SK-N-SH (cell line): ENCODE data around the gene COL4A2.

Experiments used
- EP300 ChIP-seq, 2 experiments: IDR thresholded peaks; 2 replicates each; pipeline versions ENCODE4 v1.4.0 to v1.6.1; 2012; ENCODE audit warnings: borderline replicate concordance in 1 of 2, low read depth in 1 of 2, low read length in 1 of 2
- EZH2phosphoT487 ChIP-seq: fragments of 200-600 bp; sonication (generic); IDR thresholded peaks from 2 replicates; pipeline ENCODE4 v1.6.1; 2017; ENCODE audit warnings: low read depth, mixed run types, mild to moderate bottlenecking, antibody characterized with exemption, moderate library complexity, borderline replicate concordance
- FOXM1 ChIP-seq: IDR thresholded peaks from 2 replicates; pipeline ENCODE4 v1.4.0; 2012; ENCODE audit warnings: low read depth, mild to moderate bottlenecking
- POLR2AphosphoS5 ChIP-seq: IDR thresholded peaks from 2 replicates; pipeline ENCODE4 v1.6.1; 2012; ENCODE audit warnings: low read depth, low read length
- RCOR1 ChIP-seq: fragments of 150-350 bp; IDR thresholded peaks from 2 replicates; pipeline ENCODE4 v1.6.1; 2017; ENCODE audit warnings: antibody characterized with exemption, low read length
- SIN3A ChIP-seq: IDR thresholded peaks from 2 replicates; pipeline ENCODE4 v1.6.1; 2012; ENCODE audit warnings: low read depth, mild to moderate bottlenecking, low read length, moderate library complexity, borderline replicate concordance
- TEAD4 ChIP-seq: IDR thresholded peaks from 2 replicates; pipeline ENCODE4 v1.4.0; 2012; ENCODE audit warnings: mild to moderate bottlenecking, borderline replicate concordance; ENCODE audit not compliant: insufficient read depth
- YY1 ChIP-seq: IDR thresholded peaks from 2 replicates; pipeline ENCODE4 v1.4.0; 2012; ENCODE audit warnings: low read depth, mild to moderate bottlenecking
- TF ChIP-seq, protein P1 (sequence below): fragments of 150-350 bp; IDR thresholded peaks from 2 replicates; pipeline ENCODE4 v1.6.1; 2017; ENCODE audit warnings: antibody characterized with exemption, low read length, low read depth, borderline replicate concordance
- TF ChIP-seq, protein P2 (sequence below): fragments of 200-600 bp; sonication (generic); IDR thresholded peaks from 2 replicates; pipeline ENCODE4 v1.6.1; 2017; ENCODE audit warnings: antibody characterized with exemption, mild to moderate bottlenecking, moderate library complexity
- TF ChIP-seq, protein P3 (sequence below): fragments of 150-350 bp; IDR thresholded peaks from 2 replicates; pipeline ENCODE4 v1.6.1; 2016; ENCODE audit warnings: mild to moderate bottlenecking, low read depth, low read length
- TF ChIP-seq, protein P4 (sequence below): IDR thresholded peaks from 2 replicates; pipeline ENCODE4; 2012

DNA sequence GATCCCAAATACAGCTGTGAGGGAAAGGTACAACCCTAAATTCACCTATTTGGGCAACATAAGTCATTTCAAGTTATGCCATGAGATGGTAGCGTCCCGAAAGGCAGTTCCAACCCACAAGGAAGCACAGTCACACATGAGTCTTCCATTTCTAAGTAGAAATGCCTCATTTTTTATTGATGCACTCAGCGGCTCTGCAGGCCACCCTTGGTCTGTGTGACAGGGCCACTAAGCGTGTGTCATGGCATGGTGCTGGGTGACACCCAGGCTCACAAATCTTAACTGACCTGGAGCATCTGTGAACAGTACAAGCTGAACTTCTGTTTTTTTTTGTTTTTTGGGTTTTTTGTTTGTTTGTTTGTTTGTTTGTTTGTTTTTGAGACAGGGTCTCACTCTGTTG lies 239.3 kb downstream of the COL4A2 start:
- TF ChIP-seq RCOR1 (no peak), TEAD4 (no peak), EZH2phosphoT487 (no peak), SIN3A (no peak), EP300 (IDR thresholded peaks at IDR 0.05; ENCODE audit: borderline replicate concordance in 1 of 2, low read depth in 1 of 2, low read length in 1 of 2) (no peak), YY1 (no peak), POLR2AphosphoS5 (no peak), FOXM1 (no peak)
- TF ChIP-seq, protein P1, sequence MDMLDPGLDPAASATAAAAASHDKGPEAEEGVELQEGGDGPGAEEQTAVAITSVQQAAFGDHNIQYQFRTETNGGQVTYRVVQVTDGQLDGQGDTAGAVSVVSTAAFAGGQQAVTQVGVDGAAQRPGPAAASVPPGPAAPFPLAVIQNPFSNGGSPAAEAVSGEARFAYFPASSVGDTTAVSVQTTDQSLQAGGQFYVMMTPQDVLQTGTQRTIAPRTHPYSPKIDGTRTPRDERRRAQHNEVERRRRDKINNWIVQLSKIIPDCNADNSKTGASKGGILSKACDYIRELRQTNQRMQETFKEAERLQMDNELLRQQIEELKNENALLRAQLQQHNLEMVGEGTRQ: no peak
- TF ChIP-seq, protein P2, sequence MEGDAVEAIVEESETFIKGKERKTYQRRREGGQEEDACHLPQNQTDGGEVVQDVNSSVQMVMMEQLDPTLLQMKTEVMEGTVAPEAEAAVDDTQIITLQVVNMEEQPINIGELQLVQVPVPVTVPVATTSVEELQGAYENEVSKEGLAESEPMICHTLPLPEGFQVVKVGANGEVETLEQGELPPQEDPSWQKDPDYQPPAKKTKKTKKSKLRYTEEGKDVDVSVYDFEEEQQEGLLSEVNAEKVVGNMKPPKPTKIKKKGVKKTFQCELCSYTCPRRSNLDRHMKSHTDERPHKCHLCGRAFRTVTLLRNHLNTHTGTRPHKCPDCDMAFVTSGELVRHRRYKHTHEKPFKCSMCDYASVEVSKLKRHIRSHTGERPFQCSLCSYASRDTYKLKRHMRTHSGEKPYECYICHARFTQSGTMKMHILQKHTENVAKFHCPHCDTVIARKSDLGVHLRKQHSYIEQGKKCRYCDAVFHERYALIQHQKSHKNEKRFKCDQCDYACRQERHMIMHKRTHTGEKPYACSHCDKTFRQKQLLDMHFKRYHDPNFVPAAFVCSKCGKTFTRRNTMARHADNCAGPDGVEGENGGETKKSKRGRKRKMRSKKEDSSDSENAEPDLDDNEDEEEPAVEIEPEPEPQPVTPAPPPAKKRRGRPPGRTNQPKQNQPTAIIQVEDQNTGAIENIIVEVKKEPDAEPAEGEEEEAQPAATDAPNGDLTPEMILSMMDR: no peak
- TF ChIP-seq, protein P3, sequence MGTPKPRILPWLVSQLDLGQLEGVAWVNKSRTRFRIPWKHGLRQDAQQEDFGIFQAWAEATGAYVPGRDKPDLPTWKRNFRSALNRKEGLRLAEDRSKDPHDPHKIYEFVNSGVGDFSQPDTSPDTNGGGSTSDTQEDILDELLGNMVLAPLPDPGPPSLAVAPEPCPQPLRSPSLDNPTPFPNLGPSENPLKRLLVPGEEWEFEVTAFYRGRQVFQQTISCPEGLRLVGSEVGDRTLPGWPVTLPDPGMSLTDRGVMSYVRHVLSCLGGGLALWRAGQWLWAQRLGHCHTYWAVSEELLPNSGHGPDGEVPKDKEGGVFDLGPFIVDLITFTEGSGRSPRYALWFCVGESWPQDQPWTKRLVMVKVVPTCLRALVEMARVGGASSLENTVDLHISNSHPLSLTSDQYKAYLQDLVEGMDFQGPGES: no peak
- TF ChIP-seq, protein P4, sequence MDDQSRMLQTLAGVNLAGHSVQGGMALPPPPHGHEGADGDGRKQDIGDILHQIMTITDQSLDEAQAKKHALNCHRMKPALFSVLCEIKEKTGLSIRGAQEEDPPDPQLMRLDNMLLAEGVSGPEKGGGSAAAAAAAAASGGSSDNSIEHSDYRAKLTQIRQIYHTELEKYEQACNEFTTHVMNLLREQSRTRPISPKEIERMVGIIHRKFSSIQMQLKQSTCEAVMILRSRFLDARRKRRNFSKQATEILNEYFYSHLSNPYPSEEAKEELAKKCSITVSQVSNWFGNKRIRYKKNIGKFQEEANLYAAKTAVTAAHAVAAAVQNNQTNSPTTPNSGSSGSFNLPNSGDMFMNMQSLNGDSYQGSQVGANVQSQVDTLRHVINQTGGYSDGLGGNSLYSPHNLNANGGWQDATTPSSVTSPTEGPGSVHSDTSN: no peak
